ENCODE results near the gene NELL1. TPM values are rescaled to one million over a fixed set of nuclear protein-coding genes. Genes with fewer than 3 reads are reported as not detected.
A peak's percentile ranks its signal among the peaks of the same experiment; 100 is the strongest.

The NELL1 gene
- polyA plus RNA-seq (2013, experiment 1 of 2) = not detected
- not detected for polyA plus RNA-seq (2013, experiment 2 of 2)

DNA sequence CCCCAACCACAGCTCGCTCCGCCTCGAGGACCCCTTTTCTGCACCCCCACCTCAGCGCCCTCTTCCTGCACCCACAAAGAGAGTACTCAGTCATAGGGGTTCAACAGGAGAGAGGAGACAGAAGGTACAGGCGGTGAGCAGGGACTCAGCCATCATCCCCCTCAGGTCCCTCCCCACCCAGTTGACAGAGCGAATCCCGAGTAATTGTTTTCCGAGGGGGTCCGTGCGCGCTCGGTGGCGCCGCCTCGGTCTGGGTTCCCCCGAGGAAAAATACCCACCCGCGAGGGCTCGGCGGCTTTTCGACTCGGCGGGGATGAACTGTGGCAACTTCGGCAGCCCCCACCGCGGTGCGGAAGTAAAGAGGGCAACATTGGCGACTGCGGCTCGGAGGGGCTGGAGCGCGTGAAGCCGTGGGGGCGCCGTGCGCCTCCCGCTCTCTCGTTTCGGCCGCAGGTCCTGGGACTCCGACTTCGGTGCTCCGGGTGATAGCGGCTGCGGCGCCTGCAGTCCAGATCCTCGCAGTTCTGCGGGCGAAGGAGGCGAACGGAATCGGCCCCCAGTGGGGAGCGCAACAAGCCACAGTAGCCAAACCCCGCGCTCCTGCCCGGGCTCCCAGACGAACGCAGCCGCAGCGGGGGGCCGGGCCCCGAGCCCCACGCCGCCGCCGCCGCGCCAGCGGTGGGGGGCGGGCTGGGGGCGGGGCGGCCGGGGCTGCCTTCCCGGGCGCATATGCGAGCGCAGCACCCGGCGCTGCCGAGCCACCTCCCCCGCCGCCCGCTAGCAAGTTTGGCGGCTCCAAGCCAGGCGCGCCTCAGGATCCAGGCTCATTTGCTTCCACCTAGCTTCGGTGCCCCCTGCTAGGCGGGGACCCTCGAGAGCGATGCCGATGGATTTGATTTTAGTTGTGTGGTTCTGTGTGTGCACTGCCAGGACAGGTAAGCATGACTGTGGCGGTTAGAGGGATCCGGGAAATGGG, at the start of gene NELL1:
Gene NELL1 (plus strand): TSS at position 743 of the 976 bp plus-strand sequence.
- H3K9me3 ChIP-seq (ENCODE audit: control insufficient read depth, low read length) = no peaks in the 10 kb centered on the region
- H3K4me2 ChIP-seq (ENCODE audit: low read length, poor library complexity, severe bottlenecking) = peak within 1 kb of the TSS; percentile 48
- H3K4ac ChIP-seq (ENCODE audit: low read depth in 1 of 2, low read length in 2 of 2) = no peak within 1 kb of the TSS
- H3K9ac ChIP-seq (ENCODE audit: low read length) = no peak within 1 kb of the TSS
- H3K79me1 ChIP-seq (replicated peaks; ENCODE audit: low read length, poor library complexity, severe bottlenecking) = no peaks in the 10 kb centered on the region
- H3K18ac ChIP-seq (ENCODE audit: low read depth in 1 of 2, low read length in 2 of 2) = no peak within 1 kb of the TSS
- no peak within 1 kb of the TSS for H3K4me3 ChIP-seq (ENCODE audit: insufficient read depth in 1 of 2, low read depth in 1 of 2, low read length in 2 of 2)
- H3K27me3 ChIP-seq (ENCODE audit: control insufficient read depth in 1 of 2, insufficient read depth in 1 of 2, low read length in 2 of 2) = peaks cover 58 to 66% of the 10 kb centered on the region in 2 experiments
- no peak within 1 kb of the TSS for H2BK5ac ChIP-seq (ENCODE audit: low read depth, low read length, poor library complexity, severe bottlenecking)
- no peak within 1 kb of the TSS for H3K27ac ChIP-seq (ENCODE audit: low read length, poor library complexity, severe bottlenecking)
- H3K4me1 ChIP-seq (ENCODE audit: control insufficient read depth, insufficient read depth, low read depth, low read length) = peaks cover 13% of the 10 kb centered on the region
- DNase-seq = no peak
- H2AK5ac ChIP-seq (ENCODE audit: low read length, severe bottlenecking) = no peak within 1 kb of the TSS
- H2BK12ac ChIP-seq (ENCODE audit: low read length in 2 of 2) = no peak within 1 kb of the TSS
- H4K8ac ChIP-seq (ENCODE audit: low read length) = no peak within 1 kb of the TSS
- no peak within 1 kb of the TSS for H2BK15ac ChIP-seq (ENCODE audit: low read depth, poor library complexity, severe bottlenecking)
- peak within 1 kb of the TSS in 1 of 2 experiments; percentile 19 for H3K23ac ChIP-seq (ENCODE audit: low read length in 2 of 2)
- no peak within 1 kb of the TSS for H4K91ac ChIP-seq (ENCODE audit: low read length)
- H3K14ac ChIP-seq (ENCODE audit: low read length in 2 of 2) = no peak within 1 kb of the TSS
- no peaks in the 10 kb centered on the region for H3K36me3 ChIP-seq (ENCODE audit: control insufficient read depth in 1 of 2, insufficient read depth in 2 of 2, low read depth in 1 of 2, low read length in 2 of 2)
- no peak within 1 kb of the TSS for H2BK120ac ChIP-seq (ENCODE audit: low read depth, low read length)
- 1% methylated on average over 64 of the region's 93 CpGs for WGBS
- no peak within 1 kb of the TSS for H2AFZ ChIP-seq (ENCODE audit: low read depth, low read length)

GRCh38 chr11:20620988-20621387, 48.4 kb upstream of the NELL1 start:
- DNase-seq = no peak
- 43% methylated on average over 1 of the region's 2 CpGs for WGBS
- no peak overlapping the region for H2BK120ac ChIP-seq (ENCODE audit: low read depth, low read length)
- no peak overlapping the region for H3K4me3 ChIP-seq (ENCODE audit: insufficient read depth in 1 of 2, low read depth in 1 of 2, low read length in 2 of 2)
- H2BK15ac ChIP-seq (ENCODE audit: low read depth, poor library complexity, severe bottlenecking) = no peak overlapping the region
- H2AK5ac ChIP-seq (ENCODE audit: low read length, severe bottlenecking) = no peak overlapping the region
- H3K4me2 ChIP-seq (ENCODE audit: low read length, poor library complexity, severe bottlenecking) = no peak overlapping the region
- no peak overlapping the region for H4K91ac ChIP-seq (ENCODE audit: low read length)
- no peaks in the 10 kb centered on the region for H3K4me1 ChIP-seq (ENCODE audit: control insufficient read depth, insufficient read depth, low read depth, low read length)
- H2BK5ac ChIP-seq (ENCODE audit: low read depth, low read length, poor library complexity, severe bottlenecking) = no peak overlapping the region
- no peak overlapping the region for H2BK12ac ChIP-seq (ENCODE audit: low read length in 2 of 2)
- H3K23ac ChIP-seq (ENCODE audit: low read length in 2 of 2) = no peak overlapping the region
- no peak overlapping the region for H3K18ac ChIP-seq (ENCODE audit: low read depth in 1 of 2, low read length in 2 of 2)
- peaks cover 0 to 29% of the 10 kb centered on the region in 2 experiments for H3K27me3 ChIP-seq (ENCODE audit: control insufficient read depth in 1 of 2, insufficient read depth in 1 of 2, low read length in 2 of 2)
- H3K14ac ChIP-seq (ENCODE audit: low read length in 2 of 2) = no peak overlapping the region
- no peak overlapping the region for H3K4ac ChIP-seq (ENCODE audit: low read depth in 1 of 2, low read length in 2 of 2)
- no peak overlapping the region for H4K8ac ChIP-seq (ENCODE audit: low read length)
- H3K36me3 ChIP-seq (ENCODE audit: control insufficient read depth in 1 of 2, insufficient read depth in 2 of 2, low read depth in 1 of 2, low read length in 2 of 2) = no peaks in the 10 kb centered on the region
- no peak overlapping the region for H2AFZ ChIP-seq (ENCODE audit: low read depth, low read length)
- H3K79me1 ChIP-seq (replicated peaks; ENCODE audit: low read length, poor library complexity, severe bottlenecking) = no peaks in the 10 kb centered on the region
- no peak overlapping the region for H3K27ac ChIP-seq (ENCODE audit: low read length, poor library complexity, severe bottlenecking)
- H3K9ac ChIP-seq (ENCODE audit: low read length) = no peak overlapping the region
- H3K9me3 ChIP-seq (ENCODE audit: control insufficient read depth, low read length) = no peaks in the 10 kb centered on the region

DNA sequence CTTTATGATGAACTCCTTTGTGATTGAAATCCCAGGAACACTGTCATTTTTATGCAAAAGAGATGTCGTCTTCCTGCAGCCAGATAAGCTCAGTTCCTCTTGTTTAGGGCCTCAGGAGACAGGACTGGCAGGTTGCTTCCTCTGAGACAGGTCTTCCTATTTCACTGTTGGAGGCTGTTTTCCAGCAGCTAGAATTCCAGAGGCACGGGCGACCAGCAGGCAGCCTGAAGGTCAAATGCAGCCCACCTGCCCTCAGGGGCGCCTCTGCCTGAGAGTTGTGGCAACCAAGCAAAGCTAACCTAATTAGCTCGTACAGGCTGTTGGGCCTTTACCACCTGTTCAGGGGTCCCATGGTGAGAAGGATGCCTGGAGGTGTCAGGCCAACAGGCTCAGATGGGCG, 47.7 kb upstream of the NELL1 start:
- Histone ChIP-seq H2BK15ac (ENCODE audit: low read depth, poor library complexity, severe bottlenecking) (no peak overlapping the region), H3K27me3 (ENCODE audit: control insufficient read depth in 1 of 2, insufficient read depth in 1 of 2, low read length in 2 of 2) (peaks cover 0 to 23% of the 10 kb centered on the region in 2 experiments), H2BK5ac (ENCODE audit: low read depth, low read length, poor library complexity, severe bottlenecking) (no peak overlapping the region), H3K4ac (ENCODE audit: low read depth in 1 of 2, low read length in 2 of 2) (no peak overlapping the region), H3K4me1 (ENCODE audit: control insufficient read depth, insufficient read depth, low read depth, low read length) (no peaks in the 10 kb centered on the region), H3K14ac (ENCODE audit: low read length in 2 of 2) (no peak overlapping the region), H3K79me1 (replicated peaks; ENCODE audit: low read length, poor library complexity, severe bottlenecking) (no peaks in the 10 kb centered on the region), H3K4me3 (ENCODE audit: insufficient read depth in 1 of 2, low read depth in 1 of 2, low read length in 2 of 2) (no peak overlapping the region), H3K36me3 (ENCODE audit: control insufficient read depth in 1 of 2, insufficient read depth in 2 of 2, low read depth in 1 of 2, low read length in 2 of 2) (no peaks in the 10 kb centered on the region), H2BK12ac (ENCODE audit: low read length in 2 of 2) (no peak overlapping the region), H3K9ac (ENCODE audit: low read length) (no peak overlapping the region), H3K27ac (ENCODE audit: low read length, poor library complexity, severe bottlenecking) (no peak overlapping the region), H4K8ac (ENCODE audit: low read length) (no peak overlapping the region), H3K18ac (ENCODE audit: low read depth in 1 of 2, low read length in 2 of 2) (no peak overlapping the region), H3K9me3 (ENCODE audit: control insufficient read depth, low read length) (no peaks in the 10 kb centered on the region), H3K23ac (ENCODE audit: low read length in 2 of 2) (no peak overlapping the region), H3K4me2 (ENCODE audit: low read length, poor library complexity, severe bottlenecking) (no peak overlapping the region), H2AK5ac (ENCODE audit: low read length, severe bottlenecking) (no peak overlapping the region), H2AFZ (ENCODE audit: low read depth, low read length) (no peak overlapping the region), H4K91ac (ENCODE audit: low read length) (no peak overlapping the region), H2BK120ac (ENCODE audit: low read depth, low read length) (no peak overlapping the region)
- DNase-seq = no peak
- 21% methylated on average over 6 of the region's 6 CpGs for WGBS

- no peak overlapping the region for H3K9ac ChIP-seq (ENCODE audit: low read length)
- no peak overlapping the region for H3K18ac ChIP-seq (ENCODE audit: low read depth in 1 of 2, low read length in 2 of 2)
- no peaks in the 10 kb centered on the region for H3K9me3 ChIP-seq (ENCODE audit: control insufficient read depth, low read length)
- no peaks in the 10 kb centered on the region for H3K79me1 ChIP-seq (replicated peaks; ENCODE audit: low read length, poor library complexity, severe bottlenecking)
- H4K8ac ChIP-seq (ENCODE audit: low read length) = no peak overlapping the region
- no peak overlapping the region for H2AFZ ChIP-seq (ENCODE audit: low read depth, low read length)
- no peak overlapping the region for H3K14ac ChIP-seq (ENCODE audit: low read length in 2 of 2)
- H3K27ac ChIP-seq (ENCODE audit: low read length, poor library complexity, severe bottlenecking) = no peak overlapping the region
- DNase-seq = no peak
- no peak overlapping the region for H2BK15ac ChIP-seq (ENCODE audit: low read depth, poor library complexity, severe bottlenecking)
- peaks cover 0 to 11% of the 10 kb centered on the region in 2 experiments for H3K27me3 ChIP-seq (ENCODE audit: control insufficient read depth in 1 of 2, insufficient read depth in 1 of 2, low read length in 2 of 2)
- H3K4ac ChIP-seq (ENCODE audit: low read depth in 1 of 2, low read length in 2 of 2) = no peak overlapping the region
- H3K4me2 ChIP-seq (ENCODE audit: low read length, poor library complexity, severe bottlenecking) = no peak overlapping the region
- H2BK120ac ChIP-seq (ENCODE audit: low read depth, low read length) = no peak overlapping the region
- no peak overlapping the region for H4K91ac ChIP-seq (ENCODE audit: low read length)
- no peak overlapping the region for H2AK5ac ChIP-seq (ENCODE audit: low read length, severe bottlenecking)
- WGBS = 49% methylated on average over 4 of the region's 4 CpGs
- H2BK5ac ChIP-seq (ENCODE audit: low read depth, low read length, poor library complexity, severe bottlenecking) = no peak overlapping the region
- H3K4me3 ChIP-seq (ENCODE audit: insufficient read depth in 1 of 2, low read depth in 1 of 2, low read length in 2 of 2) = no peak overlapping the region
- no peaks in the 10 kb centered on the region for H3K36me3 ChIP-seq (ENCODE audit: control insufficient read depth in 1 of 2, insufficient read depth in 2 of 2, low read depth in 1 of 2, low read length in 2 of 2)
- H3K4me1 ChIP-seq (ENCODE audit: control insufficient read depth, insufficient read depth, low read depth, low read length) = no peaks in the 10 kb centered on the region
- H3K23ac ChIP-seq (ENCODE audit: low read length in 2 of 2) = no peak overlapping the region
- no peak overlapping the region for H2BK12ac ChIP-seq (ENCODE audit: low read length in 2 of 2)
These were observed 46.1 kb upstream of the NELL1 start for GRCh38 chr11:20623252-20623651.

All from mesenchymal stem cell (in vitro differentiated cells and primary cell).